ENCODE results near the gene L1CAM.

The L1CAM gene, protein sequence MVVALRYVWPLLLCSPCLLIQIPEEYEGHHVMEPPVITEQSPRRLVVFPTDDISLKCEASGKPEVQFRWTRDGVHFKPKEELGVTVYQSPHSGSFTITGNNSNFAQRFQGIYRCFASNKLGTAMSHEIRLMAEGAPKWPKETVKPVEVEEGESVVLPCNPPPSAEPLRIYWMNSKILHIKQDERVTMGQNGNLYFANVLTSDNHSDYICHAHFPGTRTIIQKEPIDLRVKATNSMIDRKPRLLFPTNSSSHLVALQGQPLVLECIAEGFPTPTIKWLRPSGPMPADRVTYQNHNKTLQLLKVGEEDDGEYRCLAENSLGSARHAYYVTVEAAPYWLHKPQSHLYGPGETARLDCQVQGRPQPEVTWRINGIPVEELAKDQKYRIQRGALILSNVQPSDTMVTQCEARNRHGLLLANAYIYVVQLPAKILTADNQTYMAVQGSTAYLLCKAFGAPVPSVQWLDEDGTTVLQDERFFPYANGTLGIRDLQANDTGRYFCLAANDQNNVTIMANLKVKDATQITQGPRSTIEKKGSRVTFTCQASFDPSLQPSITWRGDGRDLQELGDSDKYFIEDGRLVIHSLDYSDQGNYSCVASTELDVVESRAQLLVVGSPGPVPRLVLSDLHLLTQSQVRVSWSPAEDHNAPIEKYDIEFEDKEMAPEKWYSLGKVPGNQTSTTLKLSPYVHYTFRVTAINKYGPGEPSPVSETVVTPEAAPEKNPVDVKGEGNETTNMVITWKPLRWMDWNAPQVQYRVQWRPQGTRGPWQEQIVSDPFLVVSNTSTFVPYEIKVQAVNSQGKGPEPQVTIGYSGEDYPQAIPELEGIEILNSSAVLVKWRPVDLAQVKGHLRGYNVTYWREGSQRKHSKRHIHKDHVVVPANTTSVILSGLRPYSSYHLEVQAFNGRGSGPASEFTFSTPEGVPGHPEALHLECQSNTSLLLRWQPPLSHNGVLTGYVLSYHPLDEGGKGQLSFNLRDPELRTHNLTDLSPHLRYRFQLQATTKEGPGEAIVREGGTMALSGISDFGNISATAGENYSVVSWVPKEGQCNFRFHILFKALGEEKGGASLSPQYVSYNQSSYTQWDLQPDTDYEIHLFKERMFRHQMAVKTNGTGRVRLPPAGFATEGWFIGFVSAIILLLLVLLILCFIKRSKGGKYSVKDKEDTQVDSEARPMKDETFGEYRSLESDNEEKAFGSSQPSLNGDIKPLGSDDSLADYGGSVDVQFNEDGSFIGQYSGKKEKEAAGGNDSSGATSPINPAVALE

DNA sequence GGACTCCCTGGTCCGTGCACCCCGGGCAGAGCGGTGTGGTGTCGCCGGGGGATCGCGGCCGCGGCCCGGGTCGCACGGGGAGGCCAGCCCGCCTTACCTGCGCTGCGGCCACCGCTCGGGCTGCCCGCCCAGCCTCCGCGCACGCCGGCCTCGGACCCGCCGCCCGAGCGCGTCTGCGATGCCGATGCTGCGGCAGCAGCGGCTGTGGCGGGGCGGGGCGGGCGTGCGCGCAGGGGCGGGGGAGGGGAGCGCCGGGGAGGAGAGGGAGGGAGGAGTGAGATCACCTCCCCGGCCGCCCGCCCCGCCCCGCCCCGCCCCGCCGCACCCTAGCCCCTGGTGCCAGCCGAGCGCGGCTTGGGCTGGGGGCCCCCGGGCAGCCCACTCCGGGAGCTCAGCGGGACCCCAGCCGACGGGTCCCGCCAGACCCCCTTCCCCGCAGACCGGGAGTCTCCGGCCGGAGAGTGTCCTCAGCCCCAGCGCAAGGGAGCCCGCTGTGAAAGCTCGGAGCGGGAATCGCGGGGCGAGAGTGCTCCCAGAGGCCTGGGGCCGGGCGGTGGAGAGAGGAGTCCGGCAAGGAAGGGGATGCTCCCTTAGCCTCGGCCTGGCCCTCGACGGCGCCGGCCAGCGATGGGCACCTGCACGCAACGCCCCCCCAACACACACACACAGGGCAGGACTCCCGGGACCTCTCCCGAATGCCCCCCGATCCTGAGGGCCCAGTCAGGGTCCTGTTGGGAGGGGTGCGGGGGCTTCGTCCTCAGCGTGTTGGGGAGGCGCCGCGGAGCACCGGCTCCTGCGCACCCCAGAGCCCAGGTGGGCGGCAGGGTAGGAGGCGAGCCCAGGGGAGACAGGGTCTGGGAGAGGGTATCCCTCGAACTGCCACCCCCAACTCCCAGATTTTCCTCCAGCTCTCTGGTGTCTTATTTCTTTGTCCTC is at the start of gene L1CAM:
Gene L1CAM (minus strand): TSS at position 206 of the 936 bp plus-strand sequence. CDS start 10,337 bp downstream, outside the sequence.
- no peak for DNase-seq

DNA sequence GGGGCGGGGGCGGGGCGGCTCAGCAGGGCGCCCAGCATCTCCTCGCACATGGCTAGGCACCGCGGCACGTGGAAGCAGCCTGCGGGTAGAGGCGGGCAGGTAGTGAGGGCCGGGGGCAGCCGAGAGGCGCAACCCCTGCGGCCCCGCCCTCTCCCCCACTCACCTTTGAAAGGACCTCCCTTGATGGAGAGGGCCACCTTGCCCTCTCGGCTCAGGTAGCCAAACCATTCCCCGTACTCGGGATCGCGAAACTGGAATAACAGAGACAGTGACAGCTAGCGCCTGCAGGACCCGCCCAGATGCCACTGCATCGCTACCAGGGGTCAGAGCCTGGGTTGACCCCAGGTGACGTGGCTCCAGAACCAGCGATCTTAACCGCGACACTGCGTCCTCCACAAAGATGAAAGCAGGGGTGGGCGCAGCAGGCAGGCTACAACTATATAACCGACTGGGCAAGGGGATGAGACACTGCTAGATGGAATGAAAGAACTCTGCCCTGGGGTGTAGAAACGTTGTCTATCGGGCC is 49.4 kb upstream of the L1CAM start:
- DNase-seq: no peak

DNA sequence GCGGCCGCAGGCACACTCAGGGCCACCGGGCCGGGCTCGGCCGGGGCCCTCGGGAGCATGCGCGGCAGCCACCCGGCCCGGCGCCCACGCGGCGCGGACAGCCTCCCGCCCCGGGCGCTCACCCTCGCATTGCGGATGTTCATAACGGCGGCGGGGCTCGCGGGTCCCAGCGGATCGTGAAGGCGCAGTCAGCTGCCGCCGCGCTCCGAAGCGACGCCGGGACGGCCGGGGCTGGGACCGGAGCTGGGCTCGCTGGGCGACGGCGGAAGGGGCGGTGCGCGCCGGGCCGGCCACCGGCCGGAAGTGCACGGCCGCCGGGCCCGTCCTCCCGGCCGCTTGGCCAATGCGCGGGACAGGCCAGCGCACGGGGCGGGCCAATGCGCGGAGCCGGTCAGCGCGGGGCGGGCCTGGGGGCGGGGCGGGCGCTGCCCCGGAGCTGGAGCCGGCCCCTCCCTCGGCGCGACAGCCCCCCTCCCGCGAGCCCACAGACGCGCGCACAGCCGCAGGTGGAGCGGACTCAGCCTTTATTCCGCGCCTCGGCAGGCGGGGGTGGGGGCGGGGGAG is 48.9 kb upstream of the L1CAM start, which contains the start of gene NAA10:
Gene NAA10 (minus strand): TSS at position 276 of the 564 bp plus-strand sequence. CDS start 133 bp downstream, at position 143.
- DNase-seq: peak; percentile 60

GRCh38 chrX:153934148-153934761 is 48.3 kb upstream of the L1CAM start:
- DNase-seq: no peak

DNA sequence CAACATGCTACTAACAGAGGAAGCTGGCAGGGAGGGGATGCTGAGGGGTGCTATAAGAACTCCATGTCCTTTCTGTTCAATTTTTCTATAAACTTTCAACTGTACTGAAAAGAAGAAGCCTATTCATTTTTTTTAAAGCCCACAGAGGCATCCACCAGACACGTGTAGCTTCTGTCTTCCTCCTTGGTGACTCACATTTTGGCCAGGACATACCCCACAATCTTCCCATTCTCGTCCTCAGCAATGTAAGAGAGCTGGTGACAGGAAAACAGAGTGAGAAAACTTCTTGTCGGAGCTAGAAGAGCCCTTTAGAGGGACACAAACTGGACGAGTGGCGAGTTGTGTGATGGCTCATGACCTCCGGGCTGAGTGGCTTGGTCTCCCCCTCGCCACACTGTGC is 47.8 kb upstream of the L1CAM start:
- no peak for DNase-seq

DNA sequence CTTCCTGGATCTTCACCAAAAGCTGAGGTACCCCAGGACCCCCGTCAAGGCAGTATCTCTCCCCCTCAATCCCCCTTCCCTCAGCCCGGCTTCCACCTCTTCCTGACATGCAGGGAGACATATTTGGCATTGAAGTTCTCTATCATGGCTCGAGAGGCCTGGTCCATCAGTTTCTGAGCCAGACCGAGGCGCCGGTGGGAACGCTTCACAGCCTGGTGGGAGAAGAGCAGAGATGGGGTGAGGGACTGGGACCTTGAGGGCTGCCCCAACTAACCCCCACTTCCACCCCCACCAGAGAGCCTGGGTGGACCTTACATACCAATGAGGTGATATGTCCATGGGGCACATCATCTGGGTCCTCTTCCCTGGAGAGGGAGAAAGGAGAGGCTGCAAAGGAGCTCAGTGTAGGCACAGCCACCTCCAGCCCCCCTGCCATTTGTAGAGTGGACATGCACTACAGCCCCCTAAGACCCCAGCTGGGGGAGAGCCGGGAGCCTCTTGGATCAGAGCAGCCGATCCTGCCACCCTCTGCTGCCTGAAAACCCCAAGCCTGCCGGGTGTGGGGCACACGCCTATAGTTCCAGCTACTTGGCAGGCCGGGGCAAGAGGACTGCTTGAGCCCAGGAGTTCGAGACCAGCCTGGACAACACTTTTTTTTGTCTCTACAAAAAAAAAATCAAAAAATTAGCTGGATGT is 46.4 kb upstream of the L1CAM start:
- DNase-seq: no peak

DNA sequence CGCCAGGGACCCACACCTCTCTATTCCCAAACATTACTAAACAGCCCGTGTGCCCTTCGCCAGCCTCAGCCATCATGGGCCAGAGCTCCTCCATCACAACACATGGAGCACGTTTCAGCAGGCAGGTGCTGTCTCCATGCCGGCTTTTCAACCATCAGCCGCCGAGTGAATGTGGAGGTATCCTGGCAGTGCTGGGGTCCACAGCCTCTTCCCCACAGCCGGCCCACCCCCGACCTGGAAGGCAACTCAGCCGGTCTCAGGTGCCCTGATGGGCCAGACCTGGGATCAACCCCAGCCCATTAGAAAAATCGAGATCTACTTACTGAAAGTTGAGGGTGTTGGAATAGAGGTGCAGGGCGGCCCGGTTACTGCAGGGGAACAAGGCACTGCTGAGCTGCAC is 45.8 kb upstream of the L1CAM start:
- no peak for DNase-seq

GRCh38 chrX:153931151-153931550 is 45.2 kb upstream of the L1CAM start:
- DNase-seq: no peak

- no peak for DNase-seq
These were observed 44.3 kb upstream of the L1CAM start for GRCh38 chrX:153930011-153930910.

DNA sequence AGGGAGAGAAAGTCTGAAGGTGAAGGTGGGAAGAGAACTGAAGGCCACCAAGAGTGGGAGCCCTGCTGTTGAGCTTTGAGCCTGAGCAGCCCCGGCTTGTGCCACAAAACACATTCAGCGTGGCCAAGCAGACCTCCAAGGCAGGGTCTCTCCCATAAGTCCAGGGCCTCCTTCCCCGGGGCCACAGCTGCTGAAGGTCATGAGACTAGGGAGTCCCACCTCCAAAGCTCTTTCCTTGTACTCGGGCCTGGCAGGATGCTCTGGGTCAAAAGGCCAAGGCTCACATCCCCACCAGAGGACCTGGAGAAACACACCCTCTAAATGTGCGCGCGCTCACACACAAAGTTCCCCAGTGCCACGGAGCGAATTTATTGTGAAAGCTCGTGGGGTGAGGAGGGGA is 43.6 kb upstream of the L1CAM start:
- no peak for DNase-seq

GRCh38 chrX:153928846-153929245 is 42.9 kb upstream of the L1CAM start:
- DNase-seq: no peak

DNA sequence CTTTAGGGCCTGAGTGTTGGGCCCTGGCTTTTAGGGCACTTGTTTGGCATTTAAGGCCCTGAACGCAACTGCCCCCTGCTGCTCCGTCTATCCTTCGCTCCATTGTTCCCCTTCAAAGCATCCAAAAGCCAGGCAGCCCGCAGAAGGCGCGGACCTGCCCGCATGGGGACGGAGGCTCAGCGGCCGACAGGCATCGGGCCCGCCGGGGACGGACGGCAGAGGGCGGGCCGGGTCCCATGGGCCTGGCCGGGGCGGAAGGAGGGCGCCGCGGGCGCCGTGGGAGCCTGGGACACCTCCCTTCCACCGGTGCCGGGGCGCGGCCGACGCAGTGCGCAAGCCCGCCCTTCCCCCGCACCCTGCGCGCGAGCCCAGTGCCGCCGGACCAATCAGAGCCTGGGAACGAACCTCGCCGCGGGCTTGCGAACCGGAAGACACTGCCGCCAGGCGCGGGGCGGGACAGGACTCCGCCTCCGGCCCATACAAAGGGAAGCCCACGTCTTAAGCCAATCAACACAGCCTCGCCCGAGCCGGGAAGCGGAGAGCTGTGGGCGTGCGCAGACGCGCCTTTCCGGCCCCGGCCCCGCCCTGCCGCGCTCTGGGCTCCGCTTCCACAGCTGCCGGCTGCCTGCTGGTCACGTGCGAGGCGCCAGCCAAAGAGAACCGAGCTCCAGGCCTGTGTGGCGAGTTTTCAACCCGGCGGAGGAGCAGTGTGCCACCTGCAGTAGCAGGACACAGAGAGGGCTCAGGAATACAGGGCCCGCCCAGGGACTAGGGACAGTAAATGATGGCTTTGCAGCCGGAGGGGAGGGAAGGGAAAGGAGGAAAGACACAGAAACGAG is 42.2 kb upstream of the L1CAM start:
- DNase-seq: peak; percentile 96

DNA sequence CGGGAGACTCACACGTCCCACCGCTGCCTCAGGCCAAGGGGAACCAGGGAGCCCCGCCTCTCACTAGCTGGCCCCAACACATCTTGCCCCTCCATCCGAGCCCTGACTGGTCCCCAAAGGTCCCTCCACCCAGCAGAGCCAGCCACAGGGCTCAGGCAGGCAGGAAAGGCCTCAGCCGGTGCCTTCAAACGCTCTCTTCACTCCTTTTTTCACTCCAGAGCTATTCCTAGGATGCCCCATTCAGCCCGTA is 41.6 kb upstream of the L1CAM start:
- DNase-seq: no peak

DNA sequence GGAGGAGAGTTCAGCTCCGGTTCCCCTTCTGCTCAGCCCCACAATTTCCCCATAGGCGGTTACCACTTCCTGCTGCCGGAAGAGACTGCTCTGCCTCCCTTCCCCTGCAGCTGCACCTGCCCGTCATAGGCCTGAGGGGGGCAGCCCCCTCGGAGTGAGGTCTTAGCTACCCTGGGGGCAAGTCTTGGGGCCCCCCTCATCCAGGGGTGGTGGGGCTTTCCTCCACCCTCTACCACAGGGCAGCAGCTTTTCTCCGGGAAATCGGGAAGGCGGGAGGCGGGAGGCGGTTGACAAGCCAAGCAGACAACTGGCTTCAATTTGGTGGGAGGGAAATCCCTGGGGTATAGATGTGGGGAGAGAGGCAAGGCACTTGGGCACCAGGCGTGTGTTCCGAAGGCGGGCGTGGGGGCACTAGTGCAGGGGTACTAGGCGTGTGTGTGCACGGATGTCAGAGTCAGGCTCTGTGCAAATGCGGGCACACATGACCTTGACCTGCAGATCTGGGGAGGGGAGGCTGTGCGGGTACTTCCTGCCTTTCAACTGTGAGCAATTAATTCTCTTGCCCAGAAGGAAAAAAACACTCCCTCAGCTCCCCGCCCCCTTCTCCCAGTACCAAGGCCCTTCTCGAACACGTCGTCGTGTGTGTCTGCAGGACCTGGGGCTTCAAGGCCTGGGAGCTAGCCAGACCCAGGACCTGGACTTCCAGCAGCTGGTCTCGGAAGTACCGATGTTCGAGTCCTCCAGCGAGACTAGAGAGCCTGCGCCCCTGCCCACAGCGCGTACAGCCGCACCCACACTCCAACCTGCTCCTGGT is 41.1 kb upstream of the L1CAM start:
- peak; percentile 40 for DNase-seq

GRCh38 chrX:153926552-153926857 is 40.5 kb upstream of the L1CAM start:
- DNase-seq: no peak

GRCh38 chrX:153925739-153926551 is 40.0 kb upstream of the L1CAM start, which contains the start of gene ARHGAP4:
ARHGAP4 (minus strand) TSS chrX:153926264; CDS start chrX:153926202, 62 bp downstream.
- DNase-seq: no peak

DNA sequence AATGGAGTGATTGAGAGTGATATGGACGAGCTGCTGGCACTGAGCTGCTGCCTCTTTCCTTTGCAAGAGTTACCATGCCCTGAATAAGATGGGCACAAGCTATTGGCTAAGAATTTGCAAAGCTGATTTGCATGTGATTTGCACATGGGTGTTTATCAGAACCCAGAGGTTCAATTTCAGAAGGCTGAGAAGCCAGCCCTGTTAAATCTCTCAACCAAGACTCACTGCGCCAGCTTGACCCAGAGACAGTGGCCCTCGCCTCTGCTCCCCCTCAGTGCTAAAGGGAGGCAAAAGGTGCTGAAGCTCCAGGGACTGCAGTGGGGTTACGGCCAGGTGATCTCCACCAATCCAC is 39.4 kb upstream of the L1CAM start:
- DNase-seq: no peak
